Spleen (tissue), 11 donors: ENCODE data around the gene TMEM108. TPM values are rescaled to one million over a fixed set of nuclear protein-coding genes. Genes with fewer than 3 reads are reported as not detected.

ENCODE experiments used
- DNase-seq: peaks from one replicate; pipeline ENCODE4 v3.0.0-alpha.2; 2020
- H3K27ac ChIP-seq, 8 donors: fragments of 200-600 bp; sonication (generic) in 7 of 8; 1 replicate in 4 of 8; 2 replicates in 4 of 8; pipeline versions ENCODE4 v1.5.0 to v1.8.0; 2016 to 2021; ENCODE audit warnings: inconsistent platforms in 4 of 8, mild to moderate bottlenecking in 4 of 8, moderate library complexity in 1 of 8
- H3K27me3 ChIP-seq, 7 donors: fragments of 200-600 bp; sonication (generic) in 6 of 7; replicated peaks in 1 of 7; 1 replicate in 4 of 7; 2 replicates in 3 of 7; pipeline versions ENCODE4 v1.5.0 to v1.8.0; 2016 to 2021; ENCODE audit warnings: inconsistent platforms in 3 of 7, mild to moderate bottlenecking in 1 of 7
- H3K36me3 ChIP-seq, 6 donors: fragments of 200-600 bp; sonication (generic) in 5 of 6; 1 replicate in 4 of 6; 2 replicates in 2 of 6; pipeline versions ENCODE4 v1.5.0 to v1.8.0; 2016 to 2021; ENCODE audit warnings: inconsistent platforms in 2 of 6
- H3K4me1 ChIP-seq, 6 donors: fragments of 200-600 bp; sonication (generic) in 5 of 6; 1 replicate in 3 of 6; 2 replicates in 3 of 6; pipeline versions ENCODE4 v1.5.0 to v1.8.0; 2016 to 2021; ENCODE audit warnings: inconsistent platforms in 3 of 6
- H3K4me3 ChIP-seq, 8 donors: fragments of 200-600 bp; sonication (generic) in 7 of 8; 1 replicate in 4 of 8; 2 replicates in 4 of 8; pipeline versions ENCODE4 v1.5.0 to v1.8.0; 2016 to 2021; ENCODE audit warnings: inconsistent platforms in 4 of 8, mild to moderate bottlenecking in 4 of 8, moderate library complexity in 2 of 8
- H3K9me3 ChIP-seq, 8 donors: fragments of 200-600 bp; sonication (generic) in 7 of 8; 1 replicate in 4 of 8; 2 replicates in 4 of 8; pipeline versions ENCODE4 v1.5.0 to v1.8.0; 2016 to 2021; ENCODE audit warnings: inconsistent platforms in 4 of 8
- CTCF ChIP-seq, 11 experiments: fragments of 200-600 bp in 7 of 11; fragments of 450-650 bp in 4 of 11; sonication (generic) in 4 of 11; IDR thresholded peaks in 8 of 11; conservative IDR thresholded peaks in 3 of 11; 1 replicate in 7 of 11; 2 replicates in 4 of 11; pipeline versions ENCODE4 v1.4.0 to v1.8.0; 2016 to 2021; ENCODE audit warnings: antibody characterized with exemption in 11 of 11, inconsistent platforms in 4 of 11, mild to moderate bottlenecking in 1 of 11
- POLR2A ChIP-seq, 3 donors: fragments of 450-650 bp; IDR thresholded peaks; one replicate each; pipeline ENCODE4 v1.5.1; 2017; ENCODE audit warnings: antibody characterized with exemption in 3 of 3, mild to moderate bottlenecking in 1 of 3
- POLR2AphosphoS5 ChIP-seq, 3 donors: sonication (generic); formaldehyde crosslinking; IDR thresholded peaks; one replicate each; pipeline ENCODE4 v1.5.1; 2017; ENCODE audit warnings: antibody characterized with exemption in 3 of 3
- WGBS, 5 donors: extraction: QIAGEN DNeasy Blood & Tissue Kit in 3 of 5; methylation state at CpG; one replicate each; pipeline versions ENCODE4 v1.1.5 to v1.1.7; 2013 to 2018; 5-methylcytosine and 5-hydroxymethylcytosine counted together
- intact Hi-C: fragments of 100-400 bp; cut with DNase I; formaldehyde crosslinking; loops from one replicate; pipeline ENCODE4 v1.15.0; 2023; ENCODE audit warnings: low total_unique reads
- polyA plus RNA-seq, 3 donors: library from polyadenylated mRNA; stranded (reverse); fragments of 200-250 nt; gene quantifications; one replicate each; pipeline ENCODE4 v1.2.1, GENCODE V29; 2013
- total RNA-seq, 7 donors: library from RNA; depleted of rRNA in 3 of 7; stranded (reverse); fragments of >200 nt in 3 of 7; fragmentation: NEBNext Ultra II Directional in 4 of 7; extraction: Animal tissue kit (Norgen Biotek cat#: 25700) in 4 of 7; gene quantifications; one replicate each; pipeline versions ENCODE4 v1.1.0 to v1.2.1, GENCODE V29; 2016 to 2021
- donor health status: healthy with polysubstance abuse.
- donor health status: DM: no; HTN: no; CAD: no; lungs with moderate emphysema.
- donor health status: DM: no; HTN: no; CAD: no.
- donor health status: Bipolar disorder and iron deficiency.
- donor health status: healthy.
- donor health status: DM: no; HTN: no; CAD: no.
- donor health status: DM: yes; HTN: yes; CAD: no.

TMEM108 gene
- total and polyA plus RNA-seq, 10 donors, result 0.20 to 4.0 (median 1.1) TPM

- Histone ChIP-seq H3K4me1 (no peaks in the 10 kb centered on the region), H3K9me3 (no peaks in the 10 kb centered on the region), H3K27ac (no peak overlapping the region), H3K36me3 (no peaks in the 10 kb centered on the region), H3K4me3 (no peak overlapping the region), H3K27me3 (peaks cover 0 to 9% (median 0%) of the 10 kb centered on the region in 7 donors)
- intact Hi-C loops, result no loop called here
- no peak for DNase-seq
- no peak for TF ChIP-seq CTCF (IDR thresholded peaks at IDR 0.05 in 8 of 11, conservative IDR thresholded peaks at IDR 0.05 in 3 of 11)
- no peak for TF ChIP-seq POLR2AphosphoS5 (IDR thresholded peaks at IDR 0.05)
- TF ChIP-seq POLR2A (IDR thresholded peaks at IDR 0.05), result no peak
Observed at GRCh38 chr3:133429063-133429462, 390.9 kb downstream of the TMEM108 start.

GRCh38 chr3:133439563-133439962, 401.4 kb downstream of the TMEM108 start:
- no peak overlapping the region for H3K4me3 ChIP-seq
- H3K36me3 ChIP-seq, result no peaks in the 10 kb centered on the region
- intact Hi-C loops, result no loop called here
- no peak overlapping the region for H3K27ac ChIP-seq
- no peaks in the 10 kb centered on the region for H3K27me3 ChIP-seq
- no peak for TF ChIP-seq POLR2AphosphoS5 (IDR thresholded peaks at IDR 0.05)
- no peak for TF ChIP-seq CTCF (IDR thresholded peaks at IDR 0.05 in 8 of 11, conservative IDR thresholded peaks at IDR 0.05 in 3 of 11)
- TF ChIP-seq POLR2A (IDR thresholded peaks at IDR 0.05), result no peak
- H3K9me3 ChIP-seq, result peaks cover 0 to 13% (median 0%) of the 10 kb centered on the region in 8 donors
- DNase-seq, result no peak
- peaks cover 0 to 36% (median 16%) of the 10 kb centered on the region in 6 donors for H3K4me1 ChIP-seq
- WGBS, 5 donors, result 85 to 96% (median 94%) methylated on average over 2 of the region's 2 CpGs

GRCh38 chr3:133440652-133441051, 402.5 kb downstream of the TMEM108 start:
- Histone ChIP-seq H3K36me3 (no peaks in the 10 kb centered on the region), H3K27me3 (no peaks in the 10 kb centered on the region), H3K9me3 (peaks cover 0 to 13% (median 0%) of the 10 kb centered on the region in 8 donors), H3K27ac (no peak overlapping the region), H3K4me1 (peaks cover 0 to 36% (median 16%) of the 10 kb centered on the region in 6 donors), H3K4me3 (no peak overlapping the region)
- intact Hi-C loops, result no loop called here
- no peak for TF ChIP-seq CTCF (IDR thresholded peaks at IDR 0.05 in 8 of 11, conservative IDR thresholded peaks at IDR 0.05 in 3 of 11)
- TF ChIP-seq POLR2A (IDR thresholded peaks at IDR 0.05), result no peak
- no peak for TF ChIP-seq POLR2AphosphoS5 (IDR thresholded peaks at IDR 0.05)
- WGBS, 5 donors, result 89 to 100% (median 92%) methylated on average over 2 of the region's 2 CpGs
- no peak for DNase-seq

- Histone ChIP-seq H3K9me3 (peaks cover 0 to 13% (median 0%) of the 10 kb centered on the region in 8 donors), H3K36me3 (no peaks in the 10 kb centered on the region), H3K27me3 (no peaks in the 10 kb centered on the region), H3K4me3 (peak overlapping the region in 3 of 8 donors; percentile 5 to 48 (median 17)), H3K27ac (peak overlapping the region in 7 of 8 donors; percentile 52 to 77 (median 67)), H3K4me1 (peaks cover 0 to 38% (median 16%) of the 10 kb centered on the region in 6 donors)
- intact Hi-C loops, result no loop called here
- 15 to 31% (median 25%) methylated on average over 3 of the region's 3 CpGs for WGBS, 5 donors
- TF ChIP-seq CTCF (IDR thresholded peaks at IDR 0.05 in 8 of 11, conservative IDR thresholded peaks at IDR 0.05 in 3 of 11) (no peak), POLR2A (IDR thresholded peaks at IDR 0.05) (no peak), POLR2AphosphoS5 (IDR thresholded peaks at IDR 0.05) (peak in 1 of 3 donors; percentile 22)
- no peak for DNase-seq
Observed at GRCh38 chr3:133441867-133442270, 403.7 kb downstream of the TMEM108 start.
